ENCODE results near the gene ZNF222.
A peak's percentile ranks its signal among the peaks of the same experiment; 100 is the strongest.

The ZNF222 gene

DNA sequence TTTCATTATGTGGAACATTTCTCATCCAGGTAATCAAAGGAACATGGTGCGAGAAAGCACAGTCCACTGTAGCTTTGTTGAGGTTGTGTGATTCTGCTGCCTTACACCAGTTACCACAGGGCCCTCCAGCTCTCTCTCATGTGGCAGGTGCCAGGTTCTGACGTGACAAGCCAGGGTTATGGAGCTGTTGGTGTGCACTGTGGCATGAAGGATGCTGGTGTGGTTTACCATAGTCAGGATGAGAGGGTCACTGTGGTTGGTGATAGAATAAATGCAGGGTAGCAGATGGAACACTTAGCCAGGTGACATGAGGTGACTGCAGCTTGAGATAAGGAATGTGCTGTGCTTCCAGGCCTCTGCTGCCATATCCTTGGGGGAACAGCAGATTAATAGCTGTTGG is 34.0 kb downstream of the ZNF222 start:
- no peak for DNase-seq (ENCODE audit: low spot score)
- TF ChIP-seq, protein P1, sequence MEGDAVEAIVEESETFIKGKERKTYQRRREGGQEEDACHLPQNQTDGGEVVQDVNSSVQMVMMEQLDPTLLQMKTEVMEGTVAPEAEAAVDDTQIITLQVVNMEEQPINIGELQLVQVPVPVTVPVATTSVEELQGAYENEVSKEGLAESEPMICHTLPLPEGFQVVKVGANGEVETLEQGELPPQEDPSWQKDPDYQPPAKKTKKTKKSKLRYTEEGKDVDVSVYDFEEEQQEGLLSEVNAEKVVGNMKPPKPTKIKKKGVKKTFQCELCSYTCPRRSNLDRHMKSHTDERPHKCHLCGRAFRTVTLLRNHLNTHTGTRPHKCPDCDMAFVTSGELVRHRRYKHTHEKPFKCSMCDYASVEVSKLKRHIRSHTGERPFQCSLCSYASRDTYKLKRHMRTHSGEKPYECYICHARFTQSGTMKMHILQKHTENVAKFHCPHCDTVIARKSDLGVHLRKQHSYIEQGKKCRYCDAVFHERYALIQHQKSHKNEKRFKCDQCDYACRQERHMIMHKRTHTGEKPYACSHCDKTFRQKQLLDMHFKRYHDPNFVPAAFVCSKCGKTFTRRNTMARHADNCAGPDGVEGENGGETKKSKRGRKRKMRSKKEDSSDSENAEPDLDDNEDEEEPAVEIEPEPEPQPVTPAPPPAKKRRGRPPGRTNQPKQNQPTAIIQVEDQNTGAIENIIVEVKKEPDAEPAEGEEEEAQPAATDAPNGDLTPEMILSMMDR (IDR thresholded peaks at IDR 0.05; ENCODE audit: extremely low read depth, missing control alignments): no peak

DNA sequence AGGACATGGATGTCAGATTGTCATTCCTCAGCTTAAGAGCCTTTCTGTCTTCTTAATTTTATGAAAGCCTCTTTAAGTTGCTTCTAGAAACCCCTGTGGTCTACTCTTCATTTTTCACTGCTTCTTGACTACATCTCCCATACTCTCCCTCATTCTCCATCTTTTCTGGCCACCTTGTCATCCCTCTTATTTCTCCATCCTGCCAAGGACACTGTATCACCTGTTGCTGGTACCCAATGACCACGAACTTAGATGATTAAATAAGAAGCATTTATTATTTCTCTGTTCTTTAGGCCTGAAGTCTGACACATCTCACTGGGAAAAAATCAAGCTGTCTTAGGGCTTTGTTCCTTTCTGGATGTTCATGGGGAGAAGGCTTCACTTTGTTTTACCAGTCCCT is 35.9 kb downstream of the ZNF222 start:
- TF ChIP-seq, protein P1 (IDR thresholded peaks at IDR 0.05; ENCODE audit: extremely low read depth, missing control alignments): no peak
- no peak for DNase-seq (ENCODE audit: low spot score)

DNA sequence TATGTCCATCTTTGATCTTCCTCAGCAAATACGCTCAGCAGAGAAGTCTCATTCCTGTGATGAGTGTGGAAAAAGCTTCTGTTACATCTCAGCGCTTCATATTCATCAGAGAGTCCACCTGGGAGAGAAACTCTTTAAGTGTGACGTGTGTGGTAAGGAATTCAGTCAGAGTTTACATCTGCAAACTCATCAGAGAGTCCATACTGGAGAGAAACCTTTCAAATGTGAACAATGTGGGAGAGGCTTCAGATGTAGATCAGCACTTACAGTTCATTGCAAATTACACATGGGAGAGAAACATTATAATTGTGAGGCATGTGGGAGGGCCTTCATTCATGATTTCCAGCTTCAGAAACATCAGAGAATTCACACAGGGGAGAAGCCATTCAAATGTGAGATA is 41.1 kb downstream of the ZNF222 start:
- no peak for DNase-seq (ENCODE audit: low spot score)
- TF ChIP-seq, protein P1 (IDR thresholded peaks at IDR 0.05; ENCODE audit: extremely low read depth, missing control alignments): no peak

DNA sequence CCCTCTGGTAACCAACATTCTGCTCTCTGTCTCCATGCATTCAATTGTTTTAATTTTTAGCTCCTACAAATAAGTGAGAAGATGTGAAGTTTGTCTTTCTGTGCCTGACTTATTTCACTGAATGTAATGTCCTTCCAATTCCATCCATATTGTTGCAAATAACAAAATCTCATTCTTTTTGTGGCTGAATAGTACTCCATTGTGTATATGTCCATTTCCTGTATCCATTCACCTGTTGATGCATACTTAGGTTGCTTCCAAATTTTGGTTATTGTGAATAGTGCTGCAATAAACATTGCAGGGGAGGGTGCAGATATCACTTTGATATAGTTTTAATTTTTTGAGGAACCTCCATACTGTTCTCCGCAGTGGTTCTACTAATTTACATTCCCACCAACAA is 44.2 kb downstream of the ZNF222 start:
- DNase-seq (ENCODE audit: low spot score): no peak
- TF ChIP-seq, protein P1 (IDR thresholded peaks at IDR 0.05; ENCODE audit: extremely low read depth, missing control alignments): no peak

DNA sequence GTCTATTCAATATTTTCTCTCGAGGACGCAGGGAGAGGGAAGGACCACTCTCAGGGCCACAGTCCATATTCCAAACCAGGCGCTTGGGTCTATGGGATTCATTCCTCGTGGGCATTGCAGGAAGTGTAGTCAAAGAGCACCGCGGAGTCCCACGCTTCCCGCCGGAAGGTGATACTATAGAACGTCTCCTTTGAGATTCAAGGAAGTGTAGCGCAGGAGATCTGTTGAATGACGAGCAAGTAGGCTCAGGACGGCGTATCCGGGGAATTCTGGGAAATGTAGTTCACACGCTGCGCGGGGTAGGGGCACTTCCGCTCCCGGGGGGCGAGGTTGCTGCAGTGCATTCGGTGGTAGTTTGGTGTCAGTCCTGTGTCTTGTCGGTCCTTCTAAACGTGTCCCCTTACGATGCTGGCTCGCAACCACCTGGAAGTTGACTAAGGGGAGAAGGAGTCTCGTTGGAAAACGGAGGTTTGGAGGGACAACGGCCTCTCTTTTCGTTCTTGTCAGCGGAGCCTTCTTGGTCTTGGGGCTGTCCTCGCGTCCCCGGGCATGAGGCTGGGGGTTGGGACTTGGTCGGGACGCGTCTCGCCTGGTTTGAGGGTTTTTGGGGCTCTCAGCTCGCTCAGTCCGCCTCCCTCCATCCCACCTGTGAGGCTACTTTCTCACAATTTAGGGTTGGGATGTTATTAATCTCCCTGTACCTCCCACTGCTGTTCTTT is 46.8 kb downstream of the ZNF222 start, which contains the start of gene ZNF284:
TSS of gene ZNF284 (plus strand) at position 336 of the 719 bp plus-strand sequence. CDS start 4,231 bp downstream, outside the sequence.
- DNase-seq (ENCODE audit: low spot score): peak; percentile 87
- TF ChIP-seq, protein P1 (IDR thresholded peaks at IDR 0.05; ENCODE audit: extremely low read depth, missing control alignments): no peak

DNA sequence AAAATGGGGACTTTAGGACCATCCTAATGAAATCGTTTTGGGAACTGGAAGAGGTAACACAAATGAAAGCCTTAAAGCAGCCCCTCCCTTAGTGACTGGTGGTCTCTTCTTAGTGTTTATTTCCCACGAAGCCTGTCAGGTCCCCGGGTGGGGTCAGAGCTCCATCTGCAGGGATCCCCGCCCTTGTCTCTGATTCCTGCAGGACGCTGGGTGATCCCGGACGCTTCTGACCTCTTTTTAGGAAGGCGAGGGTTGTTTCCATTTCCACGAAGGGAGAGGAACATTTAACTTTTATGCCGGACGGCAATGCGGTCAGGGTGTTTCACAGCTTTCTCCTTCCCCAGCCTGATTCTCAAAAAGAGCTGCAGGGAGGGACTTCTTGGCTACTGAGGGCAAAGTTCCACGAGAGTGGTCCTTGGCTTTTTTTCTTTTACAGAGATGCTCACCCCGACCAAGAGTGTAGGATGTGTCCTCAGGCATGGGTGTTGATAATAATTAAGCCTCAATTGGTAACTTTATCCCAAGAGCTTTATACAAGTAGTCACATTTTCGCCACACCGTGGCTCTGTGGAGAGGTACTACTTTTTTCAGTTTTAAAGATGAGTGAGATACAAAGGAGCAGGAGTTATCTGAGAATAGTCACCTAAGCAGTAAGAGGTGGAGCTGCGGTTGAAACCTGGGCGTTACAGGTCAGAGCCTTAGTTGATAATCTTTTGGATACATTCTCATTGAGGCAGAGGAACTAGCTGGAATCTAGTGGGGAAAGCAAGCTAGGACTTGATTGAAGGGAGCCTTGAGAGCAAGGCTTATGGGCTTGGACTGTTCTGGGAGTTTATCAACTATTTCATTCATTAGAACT is 47.6 kb downstream of the ZNF222 start:
- DNase-seq (ENCODE audit: low spot score): peak; percentile 18
- TF ChIP-seq, protein P1 (IDR thresholded peaks at IDR 0.05; ENCODE audit: extremely low read depth, missing control alignments): no peak

DNA sequence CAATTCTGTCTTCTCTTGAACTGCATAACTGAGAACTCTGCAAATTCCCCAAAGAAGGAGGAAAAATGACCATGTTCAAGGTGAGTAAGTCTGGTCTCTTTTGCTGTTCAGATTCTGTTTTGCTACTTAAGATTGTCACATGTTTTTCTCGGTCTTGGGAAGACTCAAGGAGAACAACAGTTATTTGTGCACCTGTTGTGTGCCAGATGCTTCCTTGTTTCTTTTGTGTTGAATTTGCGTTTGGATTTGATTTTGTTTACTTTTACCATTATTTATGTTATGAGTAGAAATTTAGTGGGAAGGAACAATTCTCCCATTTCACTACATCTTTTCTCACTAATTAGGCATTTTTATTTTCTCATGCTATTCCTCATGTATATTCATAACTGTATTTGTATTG is 51.1 kb downstream of the ZNF222 start:
- no peak for DNase-seq (ENCODE audit: low spot score)

More for the DNA sequence above, 51.1 kb downstream of the ZNF222 start:
- TF ChIP-seq, protein P1 (IDR thresholded peaks at IDR 0.05; ENCODE audit: extremely low read depth, missing control alignments): no peak

All from GM20000 (cell line).